ENCODE data around the gene CBLC. TPM values are rescaled to one million over a fixed set of nuclear protein-coding genes. Genes with fewer than 3 reads are reported as not detected.

Gene CBLC
- total and polyA plus RNA-seq, 2 donors (not counting 1 experiment from before 2014, with no cell fraction given): not detected

GRCh38 chr19:44845286-44845611, 67.6 kb downstream of the CBLC start:
- peaks cover 35% of the 10 kb centered on the region in 2 donors for H3K4me1 ChIP-seq (ENCODE audit: control insufficient read depth in 2 of 2, insufficient read depth in 2 of 2, low read length in 2 of 2)
- Mint-ChIP-seq H3K4me3 (peak overlapping the region; percentile 83), H3K27me3 (peaks cover 38% of the 10 kb centered on the region), H3K4me1 (peaks cover 22% of the 10 kb centered on the region), H3K9me3 (ENCODE audit: insufficient read depth) (peaks cover 3% of the 10 kb centered on the region), H3K27ac (no peak overlapping the region)
- intact Hi-C loops (cut with micrococcal nuclease): loop anchor here (10.0 kb wide), 3 partner anchors 70 to 190 kb away; partner anchors contain the start of gene CBLC
- no peak for ATAC-seq (ENCODE audit: low read depth)
- H3K27ac ChIP-seq (ENCODE audit: low read length in 2 of 2): no peak overlapping the region
- WGBS (ENCODE audit: insufficient coverage): 17% methylated on average over 12 of the region's 12 CpGs
- DNase-seq: no peak
- peak overlapping the region; percentile 62 for H3K9ac ChIP-seq (ENCODE audit: low read length)
- peak overlapping the region; percentile 90 for H3K4me2 ChIP-seq (replicated peaks; ENCODE audit: low read depth, low read length, poor library complexity, severe bottlenecking)
- H2AFZ ChIP-seq (ENCODE audit: insufficient read depth, low read depth, low read length, poor library complexity, severe bottlenecking): peak overlapping the region; percentile 74
- TF ChIP-seq, protein P1, sequence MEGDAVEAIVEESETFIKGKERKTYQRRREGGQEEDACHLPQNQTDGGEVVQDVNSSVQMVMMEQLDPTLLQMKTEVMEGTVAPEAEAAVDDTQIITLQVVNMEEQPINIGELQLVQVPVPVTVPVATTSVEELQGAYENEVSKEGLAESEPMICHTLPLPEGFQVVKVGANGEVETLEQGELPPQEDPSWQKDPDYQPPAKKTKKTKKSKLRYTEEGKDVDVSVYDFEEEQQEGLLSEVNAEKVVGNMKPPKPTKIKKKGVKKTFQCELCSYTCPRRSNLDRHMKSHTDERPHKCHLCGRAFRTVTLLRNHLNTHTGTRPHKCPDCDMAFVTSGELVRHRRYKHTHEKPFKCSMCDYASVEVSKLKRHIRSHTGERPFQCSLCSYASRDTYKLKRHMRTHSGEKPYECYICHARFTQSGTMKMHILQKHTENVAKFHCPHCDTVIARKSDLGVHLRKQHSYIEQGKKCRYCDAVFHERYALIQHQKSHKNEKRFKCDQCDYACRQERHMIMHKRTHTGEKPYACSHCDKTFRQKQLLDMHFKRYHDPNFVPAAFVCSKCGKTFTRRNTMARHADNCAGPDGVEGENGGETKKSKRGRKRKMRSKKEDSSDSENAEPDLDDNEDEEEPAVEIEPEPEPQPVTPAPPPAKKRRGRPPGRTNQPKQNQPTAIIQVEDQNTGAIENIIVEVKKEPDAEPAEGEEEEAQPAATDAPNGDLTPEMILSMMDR (IDR thresholded peaks at IDR 0.05): no peak
- TF ChIP-seq EZH2 (IDR thresholded peaks at IDR 0.05; ENCODE audit: borderline replicate concordance, insufficient read depth, low read depth, low read length, poor library complexity, severe bottlenecking): no peak
- H4K20me1 ChIP-seq (ENCODE audit: control insufficient read depth, insufficient read depth, low read length, poor library complexity, severe bottlenecking): no peaks in the 10 kb centered on the region
- H3K27me3 ChIP-seq (replicated peaks in 1 of 4; ENCODE audit: control extremely low read depth in 1 of 4, control insufficient read depth in 3 of 4, insufficient read depth in 4 of 4, low read length in 3 of 4): peaks cover 0 to 42% (median 19%) of the 10 kb centered on the region in 4 experiments
- peak overlapping the region; percentile 19 to 64 (median 47) for H3K4me3 ChIP-seq (ENCODE audit: control extremely low read depth in 1 of 5, extremely low read depth in 1 of 5, insufficient read depth in 1 of 5, low read depth in 2 of 5, low read length in 4 of 5)
- ChIA-PET POLR2A (interaction anchor here (0.6 to 0.7 kb wide), 2 partner anchors 207 to 484 kb away, joined by 5 to 6 read pairs; no protein-coding TSS in a partner anchor), CTCF (interaction anchor here (1.4 kb wide), 1 partner anchor 121 kb away, joined by 7 read pairs; no protein-coding TSS in a partner anchor)
- H3K79me2 ChIP-seq (ENCODE audit: control insufficient read depth, insufficient read depth, low read length): no peaks in the 10 kb centered on the region
- H3K9me3 ChIP-seq (ENCODE audit: control extremely low read depth in 1 of 3, control insufficient read depth in 2 of 3, insufficient read depth in 1 of 3, low read length in 2 of 3): peaks cover 0 to 22% (median 0%) of the 10 kb centered on the region in 3 donors
- no peaks in the 10 kb centered on the region for H3K36me3 ChIP-seq (replicated peaks in 1 of 2; ENCODE audit: control extremely low read depth in 1 of 2, control insufficient read depth in 1 of 2, extremely low read depth in 1 of 2, insufficient read depth in 2 of 2, low read length in 1 of 2)

Measured in B cell (primary cell).